GM12872 (cell line): ENCODE data around the gene C5orf63.

Source experiments
- CTCF ChIP-seq: IDR thresholded peaks from 3 replicates; pipeline ENCODE4 v1.5.1; 2011; ENCODE audit warnings: low read depth, mild to moderate bottlenecking, low read length, moderate library complexity; ENCODE audit not compliant: insufficient read depth

C5orf63 gene

GRCh38 chr5:127019928-127020327 is 53.4 kb downstream of the C5orf63 start:
- no peak for TF ChIP-seq CTCF

GRCh38 chr5:127015716-127016115 is 57.6 kb downstream of the C5orf63 start:
- TF ChIP-seq CTCF = no peak

GRCh38 chr5:127014573-127014972 is 58.7 kb downstream of the C5orf63 start:
- TF ChIP-seq CTCF = no peak

DNA sequence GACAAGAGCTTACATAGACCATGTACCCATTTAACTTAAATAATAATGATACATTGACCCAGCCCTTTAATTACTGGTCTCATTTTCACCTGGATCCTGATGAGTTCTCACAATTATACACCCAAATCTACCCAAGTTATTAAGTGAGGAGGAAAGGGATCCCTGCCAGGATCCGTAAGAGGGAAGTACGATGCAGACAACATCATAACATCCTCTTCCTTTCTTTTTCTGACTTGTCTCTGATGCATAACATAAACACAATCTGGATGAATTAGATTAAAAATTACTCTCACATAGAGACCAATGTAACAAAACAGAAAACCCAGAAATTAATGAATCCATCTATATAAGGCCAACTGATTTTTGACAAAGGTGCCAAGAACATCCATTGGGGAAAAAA is 59.9 kb downstream of the C5orf63 start:
- no peak for TF ChIP-seq CTCF

DNA sequence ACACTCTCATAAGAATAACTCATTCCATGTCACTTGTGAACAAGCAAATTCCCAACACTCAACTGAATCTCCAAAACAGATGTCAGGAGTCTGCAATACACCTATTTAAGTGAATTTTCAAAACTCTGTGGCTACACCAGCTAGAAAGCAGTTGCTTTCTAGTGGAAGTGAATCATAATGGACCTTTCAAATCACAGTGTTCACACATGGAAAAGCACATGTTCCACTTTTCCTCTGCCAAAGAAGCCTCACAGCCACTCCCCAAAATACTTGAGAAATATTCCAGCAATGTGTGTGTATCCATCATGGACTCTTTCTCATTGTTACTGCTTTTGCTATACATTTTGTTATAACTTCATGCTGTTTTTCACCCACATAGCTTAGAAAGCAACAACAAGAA is 60.4 kb downstream of the C5orf63 start:
- TF ChIP-seq CTCF = no peak

GRCh38 chr5:127011961-127012644 is 61.2 kb downstream of the C5orf63 start:
- no peak for TF ChIP-seq CTCF

DNA sequence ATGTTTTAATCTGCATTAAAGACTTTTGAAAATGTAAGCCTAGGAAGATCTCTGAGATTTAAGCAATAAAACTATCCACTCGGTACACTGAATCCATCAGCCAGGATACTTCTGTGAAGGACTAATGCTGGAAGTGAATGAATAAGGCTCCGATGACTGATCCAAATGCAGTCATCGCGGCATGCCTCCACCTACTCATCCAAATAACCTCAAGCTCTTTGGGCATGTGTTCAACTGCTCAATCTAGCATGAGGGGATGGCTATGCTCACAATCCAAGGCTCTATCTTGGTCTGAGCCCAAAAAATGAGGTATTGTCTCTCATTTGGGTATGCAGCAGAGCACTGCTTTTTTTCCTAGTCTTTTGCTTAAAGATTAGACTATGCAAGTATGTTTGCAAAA is 62.1 kb downstream of the C5orf63 start:
- TF ChIP-seq CTCF = no peak
